GM12891 (cell line): ENCODE measurements around the gene SERPINE2.

Experiments
- POLR2A ChIP-seq: IDR thresholded peaks from 2 replicates; pipeline ENCODE4 v1.6.1; 2011; ENCODE audit warnings: low read depth, low read length, control low read depth
- POLR2AphosphoS5 ChIP-seq: IDR thresholded peaks from 2 replicates; pipeline ENCODE4 v1.6.1; 2011; ENCODE audit warnings: low read depth, low read length, control low read depth
- TAF1 ChIP-seq: IDR thresholded peaks from 2 replicates; pipeline ENCODE4 v1.6.1; 2011; ENCODE audit warnings: low read depth, low read length, control low read depth

- TF ChIP-seq POLR2AphosphoS5 = no peak
- TF ChIP-seq POLR2A = no peak
- TF ChIP-seq TAF1 = no peak
Measured at GRCh38 chr2:223935459-223936125, 103.5 kb downstream of the SERPINE2 start.
